ENCODE results near the gene WT1.

DNA sequence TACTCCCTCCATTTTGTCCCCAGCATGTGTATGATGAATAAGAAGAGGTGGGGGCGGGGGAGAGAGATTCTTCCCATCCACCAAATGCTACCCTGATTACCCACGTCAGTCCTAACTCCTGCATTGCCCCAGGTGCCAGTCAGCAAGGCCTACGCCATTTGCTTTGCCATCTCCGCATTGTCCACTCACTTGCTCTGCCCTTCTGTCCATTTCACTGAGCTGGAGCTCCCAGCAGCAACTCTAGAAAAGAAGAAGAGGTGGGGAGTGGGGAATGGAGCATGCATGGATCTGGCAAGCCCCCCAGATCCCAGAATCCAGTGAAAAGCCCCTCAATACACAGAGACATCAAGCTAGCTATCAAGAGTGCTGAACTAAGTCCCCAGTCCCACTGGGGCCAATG is 19.0 kb downstream of the WT1 start:
- TF ChIP-seq, protein P1, sequence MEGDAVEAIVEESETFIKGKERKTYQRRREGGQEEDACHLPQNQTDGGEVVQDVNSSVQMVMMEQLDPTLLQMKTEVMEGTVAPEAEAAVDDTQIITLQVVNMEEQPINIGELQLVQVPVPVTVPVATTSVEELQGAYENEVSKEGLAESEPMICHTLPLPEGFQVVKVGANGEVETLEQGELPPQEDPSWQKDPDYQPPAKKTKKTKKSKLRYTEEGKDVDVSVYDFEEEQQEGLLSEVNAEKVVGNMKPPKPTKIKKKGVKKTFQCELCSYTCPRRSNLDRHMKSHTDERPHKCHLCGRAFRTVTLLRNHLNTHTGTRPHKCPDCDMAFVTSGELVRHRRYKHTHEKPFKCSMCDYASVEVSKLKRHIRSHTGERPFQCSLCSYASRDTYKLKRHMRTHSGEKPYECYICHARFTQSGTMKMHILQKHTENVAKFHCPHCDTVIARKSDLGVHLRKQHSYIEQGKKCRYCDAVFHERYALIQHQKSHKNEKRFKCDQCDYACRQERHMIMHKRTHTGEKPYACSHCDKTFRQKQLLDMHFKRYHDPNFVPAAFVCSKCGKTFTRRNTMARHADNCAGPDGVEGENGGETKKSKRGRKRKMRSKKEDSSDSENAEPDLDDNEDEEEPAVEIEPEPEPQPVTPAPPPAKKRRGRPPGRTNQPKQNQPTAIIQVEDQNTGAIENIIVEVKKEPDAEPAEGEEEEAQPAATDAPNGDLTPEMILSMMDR (IDR thresholded peaks at IDR 0.05 in 4 of 5, conservative IDR thresholded peaks at IDR 0.05 in 1 of 5), result no peak
- no peak for TF ChIP-seq POLR2A (IDR thresholded peaks at IDR 0.05)

Measured in gastrocnemius medialis (tissue), 4 donors.